KMS-11 (cell line): ENCODE data around the gene DNAJB8.

Experiments used
- H2AFZ ChIP-seq: fragments of 200-600 bp; sonication (generic); 2 replicates; pipeline ENCODE4 v1.6.1; 2016; ENCODE audit warnings: antibody characterized with exemption, mixed run types, low read depth
- H3K27ac ChIP-seq: fragments of 200-600 bp; sonication (generic); 2 replicates; pipeline ENCODE4 v1.6.1; 2016; ENCODE audit warnings: mild to moderate bottlenecking, mixed run types
- H3K27me3 ChIP-seq: fragments of 200-600 bp; sonication (generic); 2 replicates; pipeline ENCODE4 v1.6.1; 2017; ENCODE audit warnings: mild to moderate bottlenecking, low read depth, mixed run types, moderate library complexity; ENCODE audit not compliant: insufficient read depth
- H3K36me3 ChIP-seq: fragments of 200-600 bp; sonication (generic); 2 replicates; pipeline ENCODE4 v1.6.1; 2017; ENCODE audit warnings: mild to moderate bottlenecking, mixed run types; ENCODE audit not compliant: insufficient read depth
- H3K4me1 ChIP-seq: fragments of 200-600 bp; sonication (generic); 2 replicates; pipeline ENCODE4 v1.6.1; 2016; ENCODE audit warnings: mild to moderate bottlenecking, low read depth, mixed run types; ENCODE audit not compliant: poor library complexity, severe bottlenecking
- H3K4me2 ChIP-seq: fragments of 200-600 bp; sonication (generic); 2 replicates; pipeline ENCODE4 v1.7.0; 2016; ENCODE audit warnings: mild to moderate bottlenecking, mixed run types
- H3K4me3 ChIP-seq: fragments of 200-600 bp; sonication (generic); IDR thresholded peaks from 2 replicates; pipeline ENCODE4 v1.6.1; 2017; ENCODE audit warnings: low read depth, low read length, mixed read lengths; ENCODE audit not compliant: insufficient read depth
- H3K79me2 ChIP-seq: fragments of 200-600 bp; sonication (generic); 2 replicates; pipeline ENCODE4 v1.6.1; 2016; ENCODE audit warnings: low read depth, mixed run types; ENCODE audit not compliant: insufficient read depth
- H3K9ac ChIP-seq: fragments of 200-600 bp; sonication (generic); 2 replicates; pipeline ENCODE4 v1.6.1; 2016; ENCODE audit warnings: mild to moderate bottlenecking, mixed run types
- H4K20me1 ChIP-seq: fragments of 200-600 bp; sonication (generic); 2 replicates; pipeline ENCODE4 v1.6.1; 2016; ENCODE audit warnings: mild to moderate bottlenecking, mixed run types; ENCODE audit not compliant: insufficient read depth
- TF ChIP-seq, protein P1 (sequence below): fragments of 200-600 bp; sonication (generic); conservative IDR thresholded peaks from 2 replicates; pipeline ENCODE4 v1.6.1; 2017; ENCODE audit warnings: low read depth, mild to moderate bottlenecking, antibody characterized with exemption, low read length, moderate library complexity, mixed read lengths

DNAJB8 gene

DNA sequence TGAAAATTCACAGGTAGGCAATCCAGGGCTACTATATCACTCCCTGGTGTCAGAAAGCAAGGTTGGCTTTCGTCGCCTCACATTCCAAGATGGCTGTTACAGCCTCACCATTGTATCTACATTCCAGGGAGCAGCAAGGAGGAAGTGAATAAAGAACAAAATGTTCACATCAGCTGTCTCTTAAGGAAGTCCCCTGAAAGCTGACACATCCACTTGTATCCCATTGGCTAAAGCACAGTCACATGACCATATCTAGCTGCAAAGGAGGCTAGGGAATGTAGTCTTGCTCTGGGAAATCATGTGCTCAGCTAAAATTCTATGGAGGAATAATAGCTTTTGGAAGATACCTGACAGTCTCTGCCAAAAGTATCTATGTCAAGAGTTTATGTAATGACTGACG, 39.1 kb upstream of the DNAJB8 start:
- no peak overlapping the region for H3K4me3 ChIP-seq
- no peak overlapping the region for H2AFZ ChIP-seq
- no peaks in the 10 kb centered on the region for H4K20me1 ChIP-seq
- H3K9ac ChIP-seq: no peak overlapping the region
- no peak overlapping the region for H3K27ac ChIP-seq
- no peaks in the 10 kb centered on the region for H3K36me3 ChIP-seq
- H3K27me3 ChIP-seq: no peaks in the 10 kb centered on the region; the same call in 1 of the 2 replicates
- TF ChIP-seq, protein P1, sequence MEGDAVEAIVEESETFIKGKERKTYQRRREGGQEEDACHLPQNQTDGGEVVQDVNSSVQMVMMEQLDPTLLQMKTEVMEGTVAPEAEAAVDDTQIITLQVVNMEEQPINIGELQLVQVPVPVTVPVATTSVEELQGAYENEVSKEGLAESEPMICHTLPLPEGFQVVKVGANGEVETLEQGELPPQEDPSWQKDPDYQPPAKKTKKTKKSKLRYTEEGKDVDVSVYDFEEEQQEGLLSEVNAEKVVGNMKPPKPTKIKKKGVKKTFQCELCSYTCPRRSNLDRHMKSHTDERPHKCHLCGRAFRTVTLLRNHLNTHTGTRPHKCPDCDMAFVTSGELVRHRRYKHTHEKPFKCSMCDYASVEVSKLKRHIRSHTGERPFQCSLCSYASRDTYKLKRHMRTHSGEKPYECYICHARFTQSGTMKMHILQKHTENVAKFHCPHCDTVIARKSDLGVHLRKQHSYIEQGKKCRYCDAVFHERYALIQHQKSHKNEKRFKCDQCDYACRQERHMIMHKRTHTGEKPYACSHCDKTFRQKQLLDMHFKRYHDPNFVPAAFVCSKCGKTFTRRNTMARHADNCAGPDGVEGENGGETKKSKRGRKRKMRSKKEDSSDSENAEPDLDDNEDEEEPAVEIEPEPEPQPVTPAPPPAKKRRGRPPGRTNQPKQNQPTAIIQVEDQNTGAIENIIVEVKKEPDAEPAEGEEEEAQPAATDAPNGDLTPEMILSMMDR: no peak
- H3K4me1 ChIP-seq: no peaks in the 10 kb centered on the region
- no peak overlapping the region for H3K4me2 ChIP-seq
- no peaks in the 10 kb centered on the region for H3K79me2 ChIP-seq

- Histone ChIP-seq H3K27me3 (no peaks in the 10 kb centered on the region; the same call in 1 of the 2 replicates), H3K9ac (no peak overlapping the region), H3K27ac (no peak overlapping the region), H2AFZ (no peak overlapping the region), H3K4me1 (no peaks in the 10 kb centered on the region), H3K36me3 (no peaks in the 10 kb centered on the region), H3K79me2 (no peaks in the 10 kb centered on the region), H4K20me1 (no peaks in the 10 kb centered on the region), H3K4me2 (no peak overlapping the region), H3K4me3 (no peak overlapping the region)
- TF ChIP-seq, protein P1: no peak
Measured at GRCh38 chr3:128504963-128505730, 38.5 kb upstream of the DNAJB8 start.

GRCh38 chr3:128504533-128504915, 37.8 kb upstream of the DNAJB8 start:
- H3K36me3 ChIP-seq: no peaks in the 10 kb centered on the region
- H3K4me1 ChIP-seq: no peaks in the 10 kb centered on the region
- no peak overlapping the region for H3K9ac ChIP-seq
- no peaks in the 10 kb centered on the region for H4K20me1 ChIP-seq
- no peaks in the 10 kb centered on the region for H3K79me2 ChIP-seq
- H3K27ac ChIP-seq: no peak overlapping the region
- no peak overlapping the region for H3K4me2 ChIP-seq
- no peaks in the 10 kb centered on the region; the same call in 1 of the 2 replicates for H3K27me3 ChIP-seq
- TF ChIP-seq, protein P1: no peak
- H2AFZ ChIP-seq: no peak overlapping the region
- H3K4me3 ChIP-seq: no peak overlapping the region

DNA sequence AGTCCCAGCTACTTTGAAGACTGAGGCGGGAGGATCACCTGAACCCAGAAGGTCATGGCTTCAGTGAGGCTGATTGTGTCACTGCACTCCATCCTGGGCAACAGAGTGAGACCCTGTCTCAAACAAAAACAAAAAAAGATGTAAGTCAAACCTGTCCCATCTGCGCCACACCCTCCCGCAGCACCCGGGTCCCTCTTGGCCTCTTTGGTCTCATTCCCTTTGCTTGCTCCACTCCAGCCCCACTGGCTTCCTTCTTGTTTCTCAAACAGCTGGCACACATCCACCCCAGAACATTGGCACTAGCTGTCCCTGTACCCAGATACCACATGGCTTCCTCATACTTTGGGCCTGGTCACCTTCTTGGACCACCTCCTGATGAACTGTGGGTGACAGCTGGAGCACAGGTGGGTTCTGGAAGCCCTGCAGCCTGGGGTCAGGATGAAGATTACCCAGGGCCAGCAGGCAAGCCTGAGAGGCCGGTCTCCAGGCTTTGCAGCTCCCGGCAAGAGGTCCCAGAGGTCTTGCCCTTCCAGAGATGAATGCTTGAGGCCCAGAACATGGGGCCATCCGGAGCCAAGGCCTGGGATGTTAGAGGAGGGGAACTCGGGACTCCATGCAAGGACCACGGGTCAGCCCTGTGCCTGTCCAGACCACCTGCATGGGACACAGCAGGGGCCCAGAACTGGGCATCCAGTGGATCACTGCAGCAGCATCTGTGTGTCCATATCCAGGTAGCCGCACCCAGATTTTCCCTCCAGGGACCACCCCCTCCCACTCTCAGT, 37.3 kb upstream of the DNAJB8 start:
- H3K27ac ChIP-seq: no peak overlapping the region

More for the DNA sequence above, 37.3 kb upstream of the DNAJB8 start:
- H3K79me2 ChIP-seq: no peaks in the 10 kb centered on the region
- no peak overlapping the region for H3K4me3 ChIP-seq
- H3K27me3 ChIP-seq: no peaks in the 10 kb centered on the region; the same call in 1 of the 2 replicates
- no peaks in the 10 kb centered on the region for H3K36me3 ChIP-seq
- H3K4me2 ChIP-seq: no peak overlapping the region
- H3K9ac ChIP-seq: no peak overlapping the region
- no peaks in the 10 kb centered on the region for H4K20me1 ChIP-seq
- H2AFZ ChIP-seq: no peak overlapping the region
- TF ChIP-seq, protein P1: no peak
- no peaks in the 10 kb centered on the region for H3K4me1 ChIP-seq
